ENCODE results near the gene EREG.
A peak's percentile ranks its signal among the peaks of the same experiment; 100 is the strongest.
"Not testable (repeated sequence)": the region's sequence is repeated elsewhere in the genome, so short reads cannot be mapped to it uniquely, and the experiment has no call there.

The EREG gene

DNA sequence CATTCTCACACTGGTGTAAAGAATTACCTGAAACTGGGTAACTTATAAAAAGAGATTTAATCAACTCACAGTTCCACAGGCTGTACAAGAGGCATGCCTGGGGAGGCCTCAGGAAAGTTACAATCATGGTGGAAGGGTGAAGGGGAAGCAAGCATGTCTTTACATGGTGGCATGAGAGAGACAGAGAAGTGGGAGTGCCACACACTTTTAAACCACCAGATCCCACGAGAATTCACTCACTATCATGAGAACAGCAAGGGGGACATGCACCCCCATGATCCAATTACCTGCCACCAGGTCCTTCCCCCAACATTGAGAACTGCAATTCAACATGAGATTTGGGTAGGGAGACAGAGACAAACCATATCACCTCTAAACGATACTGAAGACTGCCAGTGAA, 33.7 kb upstream of the EREG start:
- H3K9me3 Mint-ChIP-seq, result no peaks in the 10 kb centered on the region
- peaks cover 16% of the 10 kb centered on the region for H3K27me3 Mint-ChIP-seq (ENCODE audit: low read depth)
- no peaks in the 10 kb centered on the region for H3K4me1 Mint-ChIP-seq (ENCODE audit: low read depth)
- H3K36me3 Mint-ChIP-seq (ENCODE audit: low read depth), result no peaks in the 10 kb centered on the region
- no peak overlapping the region for H3K4me3 Mint-ChIP-seq
- H3K27ac Mint-ChIP-seq, result no peak overlapping the region

DNA sequence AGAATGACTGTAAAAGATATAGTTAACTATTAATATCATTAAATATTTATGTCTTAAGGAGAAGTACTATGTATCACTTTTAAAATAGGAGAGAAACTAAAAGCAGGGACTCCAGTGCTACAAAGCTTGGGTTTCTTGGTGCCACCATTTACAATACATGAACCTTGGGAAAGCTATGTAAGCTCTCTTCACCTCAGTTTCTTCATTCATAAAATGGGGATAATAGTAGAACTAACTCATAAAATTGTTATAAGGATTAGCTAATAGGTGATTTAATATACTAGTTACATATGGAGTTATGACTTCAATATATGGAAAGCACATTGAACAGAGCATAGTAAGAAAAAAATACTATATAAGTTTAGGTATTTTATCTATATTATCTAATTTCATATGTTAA, 33.0 kb upstream of the EREG start:
- H3K4me1 Mint-ChIP-seq (ENCODE audit: low read depth), result no peaks in the 10 kb centered on the region

DNA sequence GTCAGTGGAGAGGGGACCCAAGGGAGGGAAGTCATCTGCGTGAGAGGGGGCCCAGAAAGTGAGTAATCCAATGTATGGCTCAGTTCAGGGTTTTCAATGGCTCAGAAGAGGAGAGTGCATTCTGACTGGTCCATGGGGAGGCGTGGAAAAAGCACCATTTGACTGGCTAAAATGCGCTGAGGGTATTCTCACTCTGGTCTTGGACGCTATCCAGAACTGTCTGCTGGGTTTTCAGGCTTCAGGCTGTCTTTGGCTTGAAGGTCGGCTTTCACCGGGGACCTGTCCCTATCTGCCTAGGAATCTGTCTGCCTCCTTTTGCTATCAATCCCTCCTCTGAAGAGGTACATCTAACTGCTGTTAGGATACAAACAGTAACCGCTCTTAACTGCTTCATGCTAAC, 30.3 kb upstream of the EREG start:
- no peaks in the 10 kb centered on the region for H3K4me1 Mint-ChIP-seq (ENCODE audit: low read depth)
- peaks cover 8% of the 10 kb centered on the region for H3K27me3 Mint-ChIP-seq (ENCODE audit: low read depth)
- H3K4me3 Mint-ChIP-seq, result no peak overlapping the region
- H3K36me3 Mint-ChIP-seq (ENCODE audit: low read depth), result no peaks in the 10 kb centered on the region
- no peak overlapping the region for H3K27ac Mint-ChIP-seq
- H3K9me3 Mint-ChIP-seq, result no peaks in the 10 kb centered on the region

More for the DNA sequence above, 33.0 kb upstream of the EREG start:
- Mint-ChIP-seq H3K36me3 (ENCODE audit: low read depth) (no peaks in the 10 kb centered on the region), H3K27ac (no peak overlapping the region), H3K9me3 (no peaks in the 10 kb centered on the region), H3K4me3 (no peak overlapping the region), H3K27me3 (ENCODE audit: low read depth) (peaks cover 16% of the 10 kb centered on the region)

DNA sequence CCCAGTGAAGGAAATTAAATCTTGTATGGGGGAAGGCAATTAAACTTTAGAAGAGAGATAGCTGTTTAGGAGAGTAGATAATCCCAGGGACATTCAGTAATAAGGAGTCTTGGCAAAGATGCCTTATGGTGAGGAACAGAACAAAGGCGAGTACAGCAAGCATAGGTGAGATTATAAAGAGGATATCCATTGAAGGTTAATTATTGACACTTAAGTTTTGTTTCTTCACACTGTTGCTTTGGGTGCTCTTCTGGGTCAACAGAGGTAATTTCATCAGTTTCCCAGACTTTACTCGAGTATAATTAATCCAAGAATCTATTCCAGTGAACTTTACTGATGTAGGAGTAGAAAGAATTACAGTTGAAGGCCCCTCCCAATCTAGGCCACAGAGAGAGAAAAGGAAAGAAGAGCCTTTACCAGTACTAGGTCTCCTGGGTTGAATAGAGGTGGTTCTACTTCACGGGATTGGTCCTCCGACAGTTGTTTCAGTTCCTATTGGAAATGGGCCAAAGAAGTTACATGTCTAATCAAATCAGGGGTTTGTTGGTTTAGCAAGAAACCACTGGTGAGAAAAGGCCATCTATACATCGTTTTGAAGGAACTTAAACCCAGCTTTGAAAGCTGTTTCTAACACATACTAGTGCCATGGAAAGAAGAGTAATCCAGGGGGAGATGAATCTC, 29.5 kb upstream of the EREG start:
- Mint-ChIP-seq H3K9me3 (peaks cover 5% of the 10 kb centered on the region), H3K27ac (no peak overlapping the region), H3K27me3 (ENCODE audit: low read depth) (peaks cover 8% of the 10 kb centered on the region), H3K4me1 (ENCODE audit: low read depth) (no peaks in the 10 kb centered on the region), H3K36me3 (ENCODE audit: low read depth) (no peaks in the 10 kb centered on the region), H3K4me3 (no peak overlapping the region)

DNA sequence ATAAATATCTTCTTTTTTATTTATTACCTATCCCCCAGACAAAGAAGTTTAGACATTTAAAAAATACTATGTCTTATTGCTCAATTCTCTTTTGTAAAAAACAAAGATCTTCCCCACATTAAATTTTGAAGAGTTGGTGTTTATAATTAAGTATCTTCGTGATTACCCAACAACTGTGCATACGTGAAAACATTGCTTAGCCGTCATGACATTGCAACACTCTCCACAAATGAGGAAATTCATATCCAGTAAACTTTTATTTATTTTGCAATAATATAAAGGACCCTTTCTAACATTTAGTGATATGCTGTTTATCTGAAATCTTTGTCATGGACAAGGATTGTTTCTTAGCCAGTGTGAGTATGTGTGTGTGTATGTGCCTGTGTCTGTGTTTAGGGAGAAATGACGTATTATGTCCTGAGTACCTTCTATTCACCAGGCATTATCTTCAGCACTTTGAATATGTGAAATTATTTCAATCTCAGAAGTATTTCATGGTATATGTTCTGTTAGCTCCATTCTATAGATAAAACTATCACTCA, 26.1 kb upstream of the EREG start:
- Mint-ChIP-seq H3K36me3 (ENCODE audit: low read depth) (no peaks in the 10 kb centered on the region), H3K4me3 (no peak overlapping the region), H3K27ac (no peak overlapping the region), H3K27me3 (ENCODE audit: low read depth) (no peaks in the 10 kb centered on the region), H3K4me1 (ENCODE audit: low read depth) (no peaks in the 10 kb centered on the region), H3K9me3 (peaks cover 16% of the 10 kb centered on the region)

DNA sequence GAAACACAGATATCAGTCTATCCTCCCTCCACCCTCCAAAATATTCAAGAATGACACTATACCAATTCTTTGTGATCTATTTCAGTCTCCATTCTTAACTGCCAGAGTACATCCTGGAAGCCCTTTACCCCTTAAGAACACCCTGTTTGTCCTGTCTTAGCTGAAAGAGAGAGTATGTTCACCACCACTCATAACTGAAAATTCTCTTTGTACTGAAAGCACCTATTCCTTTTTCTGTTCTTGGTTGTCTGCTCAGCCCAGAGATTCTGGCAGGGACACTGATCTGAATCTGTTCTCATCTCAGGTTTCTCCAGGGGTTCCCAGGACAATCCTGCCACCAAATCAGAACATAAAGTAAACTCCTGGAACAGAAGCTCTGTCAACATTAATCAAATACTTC, 25.4 kb upstream of the EREG start:
- H3K27me3 Mint-ChIP-seq (ENCODE audit: low read depth), result no peaks in the 10 kb centered on the region
- H3K4me1 Mint-ChIP-seq (ENCODE audit: low read depth), result no peaks in the 10 kb centered on the region
- H3K36me3 Mint-ChIP-seq (ENCODE audit: low read depth), result no peaks in the 10 kb centered on the region
- H3K9me3 Mint-ChIP-seq, result peaks cover 21% of the 10 kb centered on the region
- no peak overlapping the region for H3K4me3 Mint-ChIP-seq
- H3K27ac Mint-ChIP-seq, result no peak overlapping the region

DNA sequence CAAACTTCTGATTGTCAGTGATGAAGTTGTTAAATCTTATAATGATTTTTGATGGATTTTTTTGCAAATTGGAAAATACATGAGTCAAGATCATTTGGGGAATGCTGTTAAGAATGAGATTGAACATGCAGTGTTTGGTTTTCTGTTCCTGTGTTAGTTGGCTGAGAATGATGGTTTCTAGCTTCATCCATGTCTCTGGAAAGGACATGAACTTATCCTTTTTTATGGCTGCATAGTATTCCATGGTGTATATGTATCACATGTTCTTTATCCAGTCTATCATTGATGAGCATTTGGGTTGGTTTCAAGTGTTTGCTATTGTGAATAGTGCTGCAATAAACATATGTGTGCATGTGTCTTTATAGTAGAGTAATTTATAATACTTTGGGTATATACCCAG, 24.5 kb upstream of the EREG start:
- not testable (repeated sequence) for H3K4me1 Mint-ChIP-seq (ENCODE audit: low read depth); H3K4me3 Mint-ChIP-seq; H3K27me3 Mint-ChIP-seq (ENCODE audit: low read depth); H3K36me3 Mint-ChIP-seq (ENCODE audit: low read depth); H3K27ac Mint-ChIP-seq
- H3K9me3 Mint-ChIP-seq, result peaks cover 23% of the 10 kb centered on the region

DNA sequence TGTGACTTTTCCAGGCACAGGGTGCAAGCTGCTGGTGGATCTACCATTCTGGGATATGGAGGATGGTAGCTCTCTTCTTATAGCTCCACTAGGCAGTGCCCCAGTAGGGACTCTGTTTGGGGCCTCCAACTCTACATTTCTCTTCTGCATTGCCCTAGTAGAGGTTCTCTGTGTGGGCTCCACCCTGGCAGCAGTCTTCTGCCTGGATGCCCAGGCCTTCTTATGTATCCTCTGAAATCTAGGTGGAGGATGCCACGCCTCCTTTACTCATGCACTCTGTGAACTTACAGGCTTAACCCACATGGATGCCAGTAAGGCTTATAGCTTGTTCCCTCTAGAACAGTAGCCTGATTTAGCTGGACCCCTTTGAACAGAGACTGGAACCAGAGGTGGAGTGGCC, 20.9 kb upstream of the EREG start:
- Mint-ChIP-seq H3K27me3 (ENCODE audit: low read depth) (no peaks in the 10 kb centered on the region), H3K9me3 (peaks cover 23% of the 10 kb centered on the region), H3K36me3 (ENCODE audit: low read depth) (no peaks in the 10 kb centered on the region)

DNA sequence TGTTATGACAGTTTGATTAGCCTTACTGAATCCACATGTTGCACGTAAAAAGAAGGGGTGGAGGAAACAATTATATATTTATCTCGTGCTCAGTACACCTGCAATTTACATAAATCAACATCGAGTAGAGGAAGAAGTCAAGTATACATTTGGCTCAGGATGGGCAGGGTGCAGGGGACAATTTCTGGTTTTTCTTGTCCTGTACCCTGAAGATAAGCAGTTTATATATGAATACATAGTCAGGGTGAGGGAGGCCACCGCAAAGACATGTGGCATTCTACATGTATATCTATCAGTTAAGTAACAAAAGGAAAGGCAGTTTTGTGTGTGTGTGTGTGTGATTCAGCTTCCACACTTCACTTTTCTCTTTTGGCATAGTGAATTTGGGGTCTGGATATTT, 11.1 kb upstream of the EREG start:
- H3K9me3 Mint-ChIP-seq, result no peaks in the 10 kb centered on the region
- H3K4me3 Mint-ChIP-seq, result no peak overlapping the region
- peaks cover 1% of the 10 kb centered on the region for H3K4me1 Mint-ChIP-seq (ENCODE audit: low read depth)
- H3K27me3 Mint-ChIP-seq (ENCODE audit: low read depth), result peaks cover 9% of the 10 kb centered on the region
- H3K36me3 Mint-ChIP-seq (ENCODE audit: low read depth), result no peaks in the 10 kb centered on the region
- no peak overlapping the region for H3K27ac Mint-ChIP-seq

More for the DNA sequence above, 20.9 kb upstream of the EREG start:
- Mint-ChIP-seq H3K4me1 (ENCODE audit: low read depth) (no peaks in the 10 kb centered on the region), H3K27ac (no peak overlapping the region), H3K4me3 (no peak overlapping the region)

DNA sequence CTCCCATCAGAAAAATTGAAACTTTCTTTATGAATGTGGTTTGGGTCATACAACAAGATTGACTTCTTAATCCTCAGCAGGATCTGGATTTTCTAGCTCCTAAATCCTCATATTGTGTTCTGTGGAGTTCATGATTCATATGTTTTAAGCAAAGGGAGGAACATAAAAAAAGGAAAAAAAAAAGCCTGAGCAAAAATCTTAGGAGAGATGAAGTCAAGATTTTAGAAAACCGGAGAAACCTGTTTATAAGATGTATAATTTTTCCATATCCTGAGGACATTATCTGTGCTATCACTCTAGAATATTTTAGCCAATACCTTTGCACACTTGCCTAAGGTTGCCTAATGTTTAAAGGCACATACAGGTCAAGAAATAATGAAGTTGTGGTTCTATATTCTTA, 7.0 kb upstream of the EREG start:
- peaks cover 1% of the 10 kb centered on the region for H3K4me1 Mint-ChIP-seq (ENCODE audit: low read depth)
- H3K9me3 Mint-ChIP-seq, result no peaks in the 10 kb centered on the region
- no peaks in the 10 kb centered on the region for H3K36me3 Mint-ChIP-seq (ENCODE audit: low read depth)
- no peak overlapping the region for H3K27ac Mint-ChIP-seq
- H3K4me3 Mint-ChIP-seq, result no peak overlapping the region
- peaks cover 11% of the 10 kb centered on the region for H3K27me3 Mint-ChIP-seq (ENCODE audit: low read depth)

DNA sequence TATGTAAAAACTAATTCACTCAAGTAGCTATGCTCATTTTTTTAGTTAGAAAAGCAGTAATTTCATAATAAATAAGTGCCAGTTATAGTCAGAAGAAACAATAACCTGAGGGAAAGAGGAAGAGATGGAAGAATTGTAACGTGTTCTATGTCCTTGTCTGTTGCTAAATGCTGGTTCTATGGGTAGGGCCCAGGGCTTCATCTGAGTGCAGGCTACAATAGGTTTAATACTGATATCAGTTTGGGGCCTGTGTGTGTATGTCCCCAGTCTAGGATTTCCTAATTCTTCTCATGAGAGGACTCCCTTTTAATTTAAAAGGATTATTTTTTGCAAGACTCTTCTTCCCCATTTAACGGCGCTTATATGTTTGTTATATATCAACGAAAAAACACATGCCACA, 3.3 kb upstream of the EREG start:
- Mint-ChIP-seq H3K4me3 (no peak overlapping the region), H3K27me3 (ENCODE audit: low read depth) (peaks cover 32% of the 10 kb centered on the region), H3K36me3 (ENCODE audit: low read depth) (no peaks in the 10 kb centered on the region), H3K4me1 (ENCODE audit: low read depth) (peaks cover 9% of the 10 kb centered on the region), H3K27ac (no peak overlapping the region), H3K9me3 (no peaks in the 10 kb centered on the region)

DNA sequence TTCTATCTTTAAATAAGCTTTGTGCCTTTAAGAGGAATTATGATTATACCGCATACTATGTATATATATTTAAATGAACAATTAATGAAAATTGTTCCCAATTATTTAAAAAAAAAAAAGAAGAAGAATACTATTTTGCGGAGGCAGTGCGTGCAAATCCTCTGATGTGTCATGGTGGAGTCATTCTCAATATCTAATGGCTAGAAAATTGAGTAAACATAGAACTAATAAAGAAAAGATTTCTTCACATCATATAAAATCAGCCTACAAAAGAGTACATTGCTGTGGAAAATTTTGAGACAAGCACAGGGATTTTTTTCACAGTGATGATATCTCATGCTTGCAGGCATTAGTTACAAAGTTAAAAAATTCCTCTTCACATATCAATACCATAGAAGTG, 2.6 kb upstream of the EREG start:
- Mint-ChIP-seq H3K4me3 (no peak overlapping the region), H3K36me3 (ENCODE audit: low read depth) (no peaks in the 10 kb centered on the region), H3K27me3 (ENCODE audit: low read depth) (peaks cover 37% of the 10 kb centered on the region), H3K9me3 (no peaks in the 10 kb centered on the region), H3K27ac (no peak overlapping the region), H3K4me1 (ENCODE audit: low read depth) (peaks cover 9% of the 10 kb centered on the region)

DNA sequence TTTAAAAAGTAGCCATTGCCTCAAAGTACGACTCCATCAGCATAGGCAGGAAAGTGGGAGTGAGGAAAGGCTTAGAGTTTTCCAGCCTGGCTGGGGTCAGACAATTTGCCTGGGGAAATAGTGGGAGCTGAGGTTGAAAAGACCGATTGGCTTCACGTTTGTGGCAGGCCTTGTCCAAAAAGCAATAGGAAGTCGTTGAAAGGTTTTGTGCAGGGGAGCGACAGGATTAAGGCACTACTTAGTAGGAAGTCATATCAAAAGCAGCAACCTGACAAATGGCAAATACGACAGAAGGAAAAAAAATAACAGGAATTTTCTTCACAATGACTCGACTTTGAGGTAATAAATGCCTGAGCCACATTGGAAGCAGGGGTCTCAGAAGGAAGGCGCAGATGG, 691 bp upstream of the EREG start:
- Mint-ChIP-seq H3K27me3 (ENCODE audit: low read depth) (peaks cover 37% of the 10 kb centered on the region), H3K27ac (no peak overlapping the region), H3K36me3 (ENCODE audit: low read depth) (no peaks in the 10 kb centered on the region), H3K4me1 (ENCODE audit: low read depth) (peaks cover 9% of the 10 kb centered on the region), H3K9me3 (no peaks in the 10 kb centered on the region), H3K4me3 (peak overlapping the region; percentile 66)

DNA sequence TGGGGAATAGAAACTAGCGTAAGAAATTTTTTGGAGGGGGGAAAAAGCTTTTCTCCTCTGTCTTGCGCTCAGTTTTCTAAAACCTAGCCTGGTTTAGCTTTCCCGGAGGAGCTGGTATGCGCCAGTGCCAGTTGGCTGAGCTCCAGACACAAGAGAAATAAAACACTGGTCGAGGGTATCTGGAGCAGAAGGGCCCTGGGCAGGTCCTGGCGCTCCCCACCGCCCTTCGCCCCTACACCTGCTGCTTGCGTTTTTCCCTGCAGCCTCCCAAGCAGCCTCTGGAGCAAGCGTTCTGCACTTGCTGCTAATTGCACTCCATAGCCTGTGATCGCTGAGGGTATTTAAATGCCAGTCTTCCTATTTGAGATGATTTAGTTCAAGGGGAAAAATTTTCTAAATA, 816 bp downstream of the EREG start:
- H3K27ac Mint-ChIP-seq, result no peak overlapping the region
- H3K4me3 Mint-ChIP-seq, result no peak overlapping the region
- peaks cover 9% of the 10 kb centered on the region for H3K4me1 Mint-ChIP-seq (ENCODE audit: low read depth)
- H3K36me3 Mint-ChIP-seq (ENCODE audit: low read depth), result no peaks in the 10 kb centered on the region
- peaks cover 37% of the 10 kb centered on the region for H3K27me3 Mint-ChIP-seq (ENCODE audit: low read depth)
- H3K9me3 Mint-ChIP-seq, result no peaks in the 10 kb centered on the region

DNA sequence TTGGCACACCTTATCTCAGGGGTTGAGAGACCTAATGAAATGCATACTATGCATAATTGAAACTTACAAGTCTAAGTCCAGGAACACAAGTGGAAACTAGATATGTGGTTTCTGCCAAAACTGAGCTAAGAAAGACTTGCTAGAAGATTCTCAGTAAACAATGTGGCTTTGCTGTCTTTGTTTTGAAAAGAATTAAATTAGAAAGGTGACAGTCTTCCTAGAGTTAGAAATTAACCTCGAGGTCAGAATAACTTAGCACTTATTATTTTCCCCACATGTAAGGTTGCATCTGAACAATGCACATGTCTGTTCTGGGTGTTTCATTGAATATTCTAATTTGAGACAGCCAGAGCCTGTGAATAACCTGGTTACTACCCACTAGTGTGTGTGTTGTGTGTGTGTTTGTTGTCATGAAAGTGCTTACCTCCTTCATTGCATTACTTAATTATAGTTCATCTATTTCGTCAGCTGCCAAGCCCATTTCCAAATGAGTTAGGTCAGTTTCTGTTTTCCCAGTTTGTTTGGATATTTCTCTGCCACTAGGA, 1.5 kb downstream of the EREG start:
- no peak overlapping the region for H3K27ac Mint-ChIP-seq
- H3K27me3 Mint-ChIP-seq (ENCODE audit: low read depth), result peaks cover 37% of the 10 kb centered on the region
- H3K4me1 Mint-ChIP-seq (ENCODE audit: low read depth), result peaks cover 9% of the 10 kb centered on the region
- no peak overlapping the region for H3K4me3 Mint-ChIP-seq
- H3K9me3 Mint-ChIP-seq, result no peaks in the 10 kb centered on the region
- H3K36me3 Mint-ChIP-seq (ENCODE audit: low read depth), result no peaks in the 10 kb centered on the region
